Thyroid gland (tissue), 4 donors: ENCODE results near the gene R3HDML. TPM values are rescaled to one million over a fixed set of nuclear protein-coding genes. Genes with fewer than 3 reads are reported as not detected.
"Not testable (repeated sequence)": the region's sequence is repeated elsewhere in the genome, so short reads cannot be mapped to it uniquely, and the experiment has no call there.

Experiments
- DNase-seq, 2 donors: peaks; one replicate each; pipeline ENCODE4 v3.0.0-alpha.2; 2019
- H3K27ac ChIP-seq, 3 donors: fragments of 200-600 bp; sonication (generic); 1 replicate in 2 of 3; 2 replicates in 1 of 3; pipeline ENCODE4 v1.5.1; 2016 to 2019; ENCODE audit warnings: mild to moderate bottlenecking in 1 of 3, moderate library complexity in 1 of 3
- H3K27me3 ChIP-seq: fragments of 200-600 bp; sonication (generic); one replicate; pipeline ENCODE4 v1.5.1; 2019
- H3K36me3 ChIP-seq, 2 donors: fragments of 200-600 bp; sonication (generic); one replicate each; pipeline ENCODE4 v1.5.1; 2016 to 2019
- H3K4me1 ChIP-seq, 2 donors: fragments of 200-600 bp; sonication (generic); one replicate each; pipeline ENCODE4 v1.5.1; 2017 to 2019
- H3K4me3 ChIP-seq, 3 donors: fragments of 200-600 bp; sonication (generic); replicated peaks in 1 of 3; 1 replicate in 2 of 3; 2 replicates in 1 of 3; pipeline ENCODE4 v1.5.1; 2016; ENCODE audit warnings: mild to moderate bottlenecking in 1 of 3
- H3K9me3 ChIP-seq: fragments of 200-600 bp; sonication (generic); one replicate; pipeline ENCODE4 v1.5.1; 2017
- CTCF ChIP-seq, 6 experiments: fragments of 200-600 bp in 3 of 6; fragments of 450-650 bp in 3 of 6; sonication (generic) in 3 of 6; IDR thresholded peaks; one replicate each; pipeline ENCODE4 v1.5.1; 2016 to 2019; ENCODE audit warnings: antibody characterized with exemption in 6 of 6, mild to moderate bottlenecking in 2 of 6, inconsistent platforms in 1 of 6, moderate library complexity in 1 of 6
- POLR2A ChIP-seq, 2 donors: fragments of 450-650 bp; IDR thresholded peaks; one replicate each; pipeline ENCODE4 v1.6.1; 2017; ENCODE audit warnings: antibody characterized with exemption in 2 of 2, mild to moderate bottlenecking in 2 of 2, moderate library complexity in 1 of 2
- WGBS, 2 donors: methylation state at CpG; one replicate each; pipeline ENCODE4 v1.1.5; 2017; 5-methylcytosine and 5-hydroxymethylcytosine counted together
- intact Hi-C: fragments of 100-400 bp; cut with DNase I; formaldehyde crosslinking; loops from one replicate; pipeline ENCODE4 v1.15.1; 2023
- total RNA-seq, 4 donors: library from RNA; depleted of rRNA; stranded (reverse); fragments of >200 nt; gene quantifications; one replicate each; pipeline ENCODE4 v1.2.3, GENCODE V29; 2016

R3HDML gene
- total RNA-seq, 4 donors from 2014 or later: not detected

GRCh38 chr20:44297721-44298120, 39.1 kb upstream of the R3HDML start:
- Histone ChIP-seq H3K4me3 (no peak overlapping the region), H3K27me3 (no peaks in the 10 kb centered on the region), H3K36me3 (no peaks in the 10 kb centered on the region), H3K4me1 (peaks cover 11 to 25% of the 10 kb centered on the region in 2 donors), H3K9me3 (no peaks in the 10 kb centered on the region), H3K27ac (no peak overlapping the region)
- intact Hi-C loops: no loop called here
- 92 to 98% methylated on average over 4 of the region's 4 CpGs for WGBS, 2 donors
- TF ChIP-seq CTCF (IDR thresholded peaks at IDR 0.05): no peak
- no peak for TF ChIP-seq POLR2A (IDR thresholded peaks at IDR 0.05)
- DNase-seq: no peak

- peaks cover 12 to 36% of the 10 kb centered on the region in 2 donors for H3K4me1 ChIP-seq
- H3K9me3 ChIP-seq, H3K27ac ChIP-seq, DNase-seq, H3K27me3 ChIP-seq, H3K36me3 ChIP-seq, intact Hi-C loops, H3K4me3 ChIP-seq: not testable (repeated sequence)
- 88 to 94% methylated on average over 15 to 21 of the region's 42 CpGs for WGBS, 2 donors
Measured at GRCh38 chr20:44299011-44299535, 37.8 kb upstream of the R3HDML start.

- TF ChIP-seq POLR2A (IDR thresholded peaks at IDR 0.05) (no peak), CTCF (IDR thresholded peaks at IDR 0.05) (no peak)
- H3K36me3 ChIP-seq: no peaks in the 10 kb centered on the region
- H3K9me3 ChIP-seq: no peaks in the 10 kb centered on the region
- peak overlapping the region in 2 of 3 donors; percentile 79 to 81 for H3K27ac ChIP-seq
- H3K4me1 ChIP-seq: peaks cover 12 to 29% of the 10 kb centered on the region in 2 donors
- no peak for DNase-seq
- intact Hi-C loops: no loop called here
- H3K27me3 ChIP-seq: no peaks in the 10 kb centered on the region
- H3K4me3 ChIP-seq: no peak overlapping the region
Measured at GRCh38 chr20:44301285-44301684, 35.6 kb upstream of the R3HDML start.

GRCh38 chr20:44302026-44302669, 34.7 kb upstream of the R3HDML start:
- peak; percentile 80 to 82 for DNase-seq
- H3K4me1 ChIP-seq: peaks cover 12 to 26% of the 10 kb centered on the region in 2 donors
- H3K27me3 ChIP-seq: no peaks in the 10 kb centered on the region
- intact Hi-C loops: no loop called here
- no peaks in the 10 kb centered on the region for H3K36me3 ChIP-seq
- no peaks in the 10 kb centered on the region for H3K9me3 ChIP-seq
- TF ChIP-seq CTCF (IDR thresholded peaks at IDR 0.05) (no peak), POLR2A (IDR thresholded peaks at IDR 0.05) (no peak)
- no peak overlapping the region for H3K4me3 ChIP-seq
- H3K27ac ChIP-seq: peak overlapping the region; percentile 45 to 81 (median 79)
- 28 to 40% methylated on average over 2 to 5 of the region's 5 CpGs for WGBS, 2 donors

- intact Hi-C loops: no loop called here
- H3K9me3 ChIP-seq: no peaks in the 10 kb centered on the region
- peaks cover 12 to 26% of the 10 kb centered on the region in 2 donors for H3K4me1 ChIP-seq
- WGBS, 2 donors: 87 to 91% methylated on average over 8 of the region's 8 CpGs
- no peaks in the 10 kb centered on the region for H3K27me3 ChIP-seq
- TF ChIP-seq POLR2A (IDR thresholded peaks at IDR 0.05) (no peak), CTCF (IDR thresholded peaks at IDR 0.05) (no peak)
- H3K36me3 ChIP-seq: no peaks in the 10 kb centered on the region
- DNase-seq: no peak
- H3K4me3 ChIP-seq: no peak overlapping the region
- peak overlapping the region; percentile 38 to 81 (median 79) for H3K27ac ChIP-seq
Measured at GRCh38 chr20:44302736-44303135, 34.1 kb upstream of the R3HDML start.
